Progenitor cell of endocrine pancreas (in vitro differentiated cells): ENCODE results near the gene BRINP3. TPM values are rescaled to one million over a fixed set of nuclear protein-coding genes. Genes with fewer than 3 reads are reported as not detected.

Experiments
- DNase-seq: peaks from one replicate; pipeline ENCODE4 v3.0.0; 2021; ENCODE audit warnings: low spot score; ENCODE audit not compliant: unreplicated experiment
- H3K27ac Mint-ChIP-seq: 2 replicates; pipeline ENCODE4 v1.8.0; 2021; ENCODE audit warnings: mild to moderate bottlenecking, moderate library complexity, mixed read lengths
- H3K27me3 Mint-ChIP-seq: 2 replicates; pipeline ENCODE4 v1.8.0; 2021; ENCODE audit warnings: mixed read lengths
- H3K36me3 Mint-ChIP-seq: 2 replicates; pipeline ENCODE4 v1.8.0; 2022; ENCODE audit warnings: mixed read lengths; ENCODE audit not compliant: insufficient read depth
- H3K4me1 Mint-ChIP-seq: 2 replicates; pipeline ENCODE4 v1.8.0; 2021; ENCODE audit warnings: low read depth, mixed read lengths
- H3K4me3 Mint-ChIP-seq: 2 replicates; pipeline ENCODE4 v1.8.0; 2021; ENCODE audit warnings: low read depth, mild to moderate bottlenecking, moderate library complexity, mixed read lengths
- H3K9me3 Mint-ChIP-seq: 2 replicates; pipeline ENCODE4 v1.8.0; 2021; ENCODE audit warnings: low read depth, mixed read lengths
- CTCF ChIP-seq: fragments of 200-600 bp; sonication (generic); IDR thresholded peaks from one replicate; pipeline ENCODE4 v1.5.0; 2021; ENCODE audit warnings: antibody characterized with exemption, mild to moderate bottlenecking; ENCODE audit not compliant: unreplicated experiment
- total RNA-seq: library from RNA; stranded (reverse); gene quantifications from 2 replicates; pipeline ENCODE4 v1.2.1, GENCODE V29; 2021

Gene BRINP3
- total RNA-seq, 1 donor from 2014 or later = not detected

- H3K4me3 Mint-ChIP-seq = no peak overlapping the region
- H3K36me3 Mint-ChIP-seq = no peaks in the 10 kb centered on the region
- H3K27ac Mint-ChIP-seq = no peak overlapping the region
- TF ChIP-seq CTCF = no peak
- no peak for DNase-seq
- H3K4me1 Mint-ChIP-seq = no peaks in the 10 kb centered on the region
- H3K9me3 Mint-ChIP-seq = no peaks in the 10 kb centered on the region
- no peaks in the 10 kb centered on the region for H3K27me3 Mint-ChIP-seq
Observed at GRCh38 chr1:190289897-190290296, 187.8 kb downstream of the BRINP3 start.

- no peak for TF ChIP-seq CTCF
- Mint-ChIP-seq H3K4me1 (no peaks in the 10 kb centered on the region), H3K36me3 (no peaks in the 10 kb centered on the region), H3K9me3 (no peaks in the 10 kb centered on the region), H3K27ac (no peak overlapping the region), H3K4me3 (no peak overlapping the region), H3K27me3 (no peaks in the 10 kb centered on the region)
- DNase-seq = no peak
Observed at GRCh38 chr1:190286111-190286510, 191.6 kb downstream of the BRINP3 start.

GRCh38 chr1:190277107-190277506 lies 200.6 kb downstream of the BRINP3 start:
- H3K27ac Mint-ChIP-seq = no peak overlapping the region
- H3K36me3 Mint-ChIP-seq = no peaks in the 10 kb centered on the region
- H3K9me3 Mint-ChIP-seq = no peaks in the 10 kb centered on the region
- no peak for TF ChIP-seq CTCF
- H3K4me1 Mint-ChIP-seq = no peaks in the 10 kb centered on the region
- DNase-seq = no peak
- H3K27me3 Mint-ChIP-seq = no peaks in the 10 kb centered on the region
- H3K4me3 Mint-ChIP-seq = no peak overlapping the region

DNA sequence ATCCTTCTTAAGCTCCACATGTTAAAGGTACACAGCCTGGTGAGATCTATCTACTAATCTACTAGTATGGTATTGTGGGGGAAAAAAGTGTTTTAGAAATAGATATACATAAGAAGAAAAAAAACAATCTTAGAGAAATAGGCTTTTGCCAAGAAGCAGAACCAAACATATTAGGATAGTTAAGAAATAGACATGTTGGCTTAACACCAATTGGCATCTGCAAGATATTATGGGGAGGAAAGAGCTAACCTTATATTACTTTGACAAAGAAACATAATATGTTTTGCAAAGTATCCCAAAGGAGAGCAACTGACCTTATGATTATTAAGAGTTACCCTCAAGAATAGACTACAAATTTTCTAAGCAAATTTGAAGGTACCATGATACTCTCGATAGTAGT lies 202.9 kb downstream of the BRINP3 start:
- no peak for DNase-seq
- H3K27me3 Mint-ChIP-seq = no peaks in the 10 kb centered on the region
- H3K9me3 Mint-ChIP-seq = no peaks in the 10 kb centered on the region
- H3K4me1 Mint-ChIP-seq = no peaks in the 10 kb centered on the region
- no peak overlapping the region for H3K27ac Mint-ChIP-seq
- H3K4me3 Mint-ChIP-seq = no peak overlapping the region
- no peak for TF ChIP-seq CTCF
- no peaks in the 10 kb centered on the region for H3K36me3 Mint-ChIP-seq

DNA sequence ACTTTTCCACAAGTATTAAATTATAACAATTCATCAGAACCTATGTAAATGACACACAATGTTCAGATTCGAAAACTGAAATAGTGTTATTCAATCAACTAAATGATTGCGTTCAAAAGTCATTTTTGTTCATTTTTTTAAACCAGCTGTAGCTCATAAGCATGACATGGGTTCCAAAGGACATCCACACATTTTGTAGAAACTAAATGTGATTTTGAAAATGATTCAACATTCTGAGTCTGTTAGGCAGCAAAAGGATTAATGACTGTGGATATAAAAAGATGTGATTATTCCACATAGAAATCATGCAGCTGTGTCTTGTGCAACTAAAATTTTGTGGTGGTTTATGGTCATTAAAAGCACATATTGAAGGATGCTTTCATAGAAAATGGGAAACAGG lies 204.5 kb downstream of the BRINP3 start:
- Mint-ChIP-seq H3K4me3 (no peak overlapping the region), H3K27ac (no peak overlapping the region), H3K4me1 (no peaks in the 10 kb centered on the region), H3K27me3 (no peaks in the 10 kb centered on the region), H3K9me3 (no peaks in the 10 kb centered on the region), H3K36me3 (no peaks in the 10 kb centered on the region)
- TF ChIP-seq CTCF = no peak
- DNase-seq = no peak
